ENCODE measurements around the gene SLF2.

The SLF2 gene

GRCh38 chr10:100912605-100913469 lies at the start of gene SLF2:
Gene SLF2, plus strand, starts transcription at chr10:100912963. Its CDS starts 148 bp downstream, at chr10:100913111.
- DNase-seq: peak; percentile 99

- DNase-seq: no peak
Observed at GRCh38 chr10:100863433-100863832, 49.3 kb upstream of the SLF2 start.

GRCh38 chr10:100864036-100864885 lies 48.5 kb upstream of the SLF2 start:
- no peak for DNase-seq

- no peak for DNase-seq
Observed at GRCh38 chr10:100864978-100865377, 47.8 kb upstream of the SLF2 start.

- no peak for DNase-seq
Observed at GRCh38 chr10:100866010-100866409, 46.8 kb upstream of the SLF2 start.

- DNase-seq: no peak
Observed at GRCh38 chr10:100866575-100867098, 46.1 kb upstream of the SLF2 start.

- DNase-seq: no peak
Observed at GRCh38 chr10:100867261-100867963, 45.4 kb upstream of the SLF2 start.

- no peak for DNase-seq
Observed at GRCh38 chr10:100868382-100868781, 44.4 kb upstream of the SLF2 start.

GRCh38 chr10:100869399-100869798 lies 43.4 kb upstream of the SLF2 start:
- no peak for DNase-seq

- DNase-seq: peak; percentile 42
Observed at GRCh38 chr10:100872034-100872791, 40.5 kb upstream of the SLF2 start.

GRCh38 chr10:100873146-100873826 lies 39.5 kb upstream of the SLF2 start:
- DNase-seq: no peak

- DNase-seq: no peak
Observed at GRCh38 chr10:100873827-100874326, 38.9 kb upstream of the SLF2 start.

GRCh38 chr10:100874702-100875483 lies 37.9 kb upstream of the SLF2 start:
- DNase-seq: no peak

- DNase-seq: no peak
Observed at GRCh38 chr10:100875484-100876166, 37.1 kb upstream of the SLF2 start.

- no peak for DNase-seq
Observed at GRCh38 chr10:100876585-100877460, 35.9 kb upstream of the SLF2 start.

- no peak for DNase-seq
Observed at GRCh38 chr10:100877461-100877850, 35.3 kb upstream of the SLF2 start.

- peak; percentile 62 for DNase-seq
Observed at GRCh38 chr10:100878291-100878910, 34.4 kb upstream of the SLF2 start.

- no peak for DNase-seq
Observed at GRCh38 chr10:100879741-100880360, 32.9 kb upstream of the SLF2 start.

Measured in NCI-H146 (cell line).